Testis (tissue), 3 donors: ENCODE results near the gene SCLY. TPM values are rescaled to one million over a fixed set of nuclear protein-coding genes. Genes with fewer than 3 reads are reported as not detected.

Experiments used
- DNase-seq: peaks from one replicate; pipeline ENCODE4 v3.0.0-alpha.2; 2019
- H3K27ac ChIP-seq, 2 donors: fragments of 200-600 bp; sonication (generic); one replicate each; pipeline ENCODE4 v1.5.1; 2019
- H3K27me3 ChIP-seq: fragments of 200-600 bp; sonication (generic); one replicate; pipeline ENCODE4 v1.5.1; 2019
- H3K36me3 ChIP-seq: fragments of 200-600 bp; sonication (generic); one replicate; pipeline ENCODE4 v1.5.1; 2017; ENCODE audit warnings: low read depth; ENCODE audit errors: missing control alignments
- H3K4me1 ChIP-seq: fragments of 200-600 bp; sonication (generic); one replicate; pipeline ENCODE4 v1.5.1; 2019
- H3K4me3 ChIP-seq, 2 donors: fragments of 200-600 bp; sonication (generic); one replicate each; pipeline ENCODE4 v1.5.1; 2017 to 2019
- H3K9me3 ChIP-seq: fragments of 200-600 bp; sonication (generic); one replicate; pipeline ENCODE4 v1.5.1; 2017
- POLR2A ChIP-seq: fragments of 450-650 bp; IDR thresholded peaks from one replicate; pipeline ENCODE4 v1.6.1; 2017; ENCODE audit warnings: antibody characterized with exemption, mild to moderate bottlenecking, moderate library complexity
- WGBS, 2 donors: methylation state at CpG; one replicate each; pipeline ENCODE4 v1.1.5; 2018; 5-methylcytosine and 5-hydroxymethylcytosine counted together
- intact Hi-C: fragments of 100-400 bp; cut with DNase I; formaldehyde crosslinking; loops from one replicate; pipeline ENCODE4 v1.15.1; 2023; ENCODE audit warnings: low total_unique reads
- polyA plus RNA-seq: library from polyadenylated mRNA; stranded (reverse); fragments of 350-450 nt; fragmentation: Illumina TruSeq; extraction: RNeasy Lipid Tissue Mini Kit (QIAGEN cat#74804); gene quantifications from one replicate; pipeline ENCODE4 v1.2.3, GENCODE V29; 2014; ENCODE audit warnings: low read depth, low replicate concordance; ENCODE audit not compliant: insufficient read depth
- total RNA-seq, 2 donors: library from RNA; depleted of rRNA; stranded (reverse); fragments of >200 nt; gene quantifications; one replicate each; pipeline ENCODE4 v1.2.3, GENCODE V29; 2016
- TF ChIP-seq, protein P1 (sequence below), 3 experiments: fragments of 450-650 bp in 2 of 3; fragments of 200-600 bp in 1 of 3; sonication (generic) in 1 of 3; IDR thresholded peaks; one replicate each; pipeline ENCODE4 v1.5.1; 2016 to 2019; ENCODE audit warnings: antibody characterized with exemption in 3 of 3, mild to moderate bottlenecking in 2 of 3, moderate library complexity in 1 of 3

Gene SCLY
- total and polyA plus RNA-seq, 3 donors from 2014 or later, result 19.6 to 40.2 (median 24.6) TPM

DNA sequence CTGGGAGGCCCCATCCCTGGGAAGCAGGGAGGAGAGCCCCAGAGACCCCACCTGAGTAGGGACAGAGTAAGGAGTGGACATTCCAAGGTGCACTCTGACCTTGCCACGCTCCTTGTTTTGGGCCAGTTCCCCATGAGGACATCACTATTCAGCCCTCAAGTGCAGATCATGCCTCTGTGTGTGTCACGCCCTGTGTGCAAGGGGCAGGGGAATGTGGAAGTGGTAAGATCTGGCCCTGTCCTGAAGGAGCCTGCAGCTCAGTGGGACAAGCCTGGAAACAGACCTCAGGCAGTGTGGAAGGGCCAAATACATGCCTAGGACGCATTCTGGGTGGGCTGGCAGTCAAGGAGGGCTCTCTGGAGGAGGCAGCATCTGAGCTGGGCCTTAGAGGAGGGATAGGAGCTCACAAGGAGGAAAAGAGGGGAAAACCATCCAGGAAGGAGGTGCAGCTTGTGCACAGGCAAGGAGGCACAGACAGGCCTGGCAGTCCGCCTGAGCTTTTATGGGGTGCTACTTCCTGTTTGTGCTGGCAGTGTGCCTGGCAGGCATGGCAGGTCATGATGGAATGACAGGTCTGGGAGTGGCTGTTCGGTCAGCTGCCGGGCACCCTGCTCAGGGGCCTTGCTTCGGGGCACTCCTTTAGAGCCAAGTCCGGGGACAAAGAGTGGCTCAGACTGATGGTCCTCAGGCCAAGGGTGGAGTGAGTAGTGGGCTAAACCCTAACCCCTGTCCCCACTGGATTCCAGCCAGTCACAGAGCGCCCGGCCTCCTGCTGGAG, 80.9 kb downstream of the SCLY start:
- Histone ChIP-seq H3K27ac (no peak overlapping the region), H3K4me1 (no peaks in the 10 kb centered on the region), H3K4me3 (no peak overlapping the region), H3K27me3 (no peaks in the 10 kb centered on the region), H3K36me3 (no peaks in the 10 kb centered on the region), H3K9me3 (no peaks in the 10 kb centered on the region)
- WGBS, 2 donors, result 75 to 77% methylated on average over 7 to 10 of the region's 10 CpGs
- DNase-seq, result no peak
- TF ChIP-seq, protein P1, sequence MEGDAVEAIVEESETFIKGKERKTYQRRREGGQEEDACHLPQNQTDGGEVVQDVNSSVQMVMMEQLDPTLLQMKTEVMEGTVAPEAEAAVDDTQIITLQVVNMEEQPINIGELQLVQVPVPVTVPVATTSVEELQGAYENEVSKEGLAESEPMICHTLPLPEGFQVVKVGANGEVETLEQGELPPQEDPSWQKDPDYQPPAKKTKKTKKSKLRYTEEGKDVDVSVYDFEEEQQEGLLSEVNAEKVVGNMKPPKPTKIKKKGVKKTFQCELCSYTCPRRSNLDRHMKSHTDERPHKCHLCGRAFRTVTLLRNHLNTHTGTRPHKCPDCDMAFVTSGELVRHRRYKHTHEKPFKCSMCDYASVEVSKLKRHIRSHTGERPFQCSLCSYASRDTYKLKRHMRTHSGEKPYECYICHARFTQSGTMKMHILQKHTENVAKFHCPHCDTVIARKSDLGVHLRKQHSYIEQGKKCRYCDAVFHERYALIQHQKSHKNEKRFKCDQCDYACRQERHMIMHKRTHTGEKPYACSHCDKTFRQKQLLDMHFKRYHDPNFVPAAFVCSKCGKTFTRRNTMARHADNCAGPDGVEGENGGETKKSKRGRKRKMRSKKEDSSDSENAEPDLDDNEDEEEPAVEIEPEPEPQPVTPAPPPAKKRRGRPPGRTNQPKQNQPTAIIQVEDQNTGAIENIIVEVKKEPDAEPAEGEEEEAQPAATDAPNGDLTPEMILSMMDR (IDR thresholded peaks at IDR 0.05), result no peak
- TF ChIP-seq POLR2A, result no peak
- intact Hi-C loops, result no loop called here

DNA sequence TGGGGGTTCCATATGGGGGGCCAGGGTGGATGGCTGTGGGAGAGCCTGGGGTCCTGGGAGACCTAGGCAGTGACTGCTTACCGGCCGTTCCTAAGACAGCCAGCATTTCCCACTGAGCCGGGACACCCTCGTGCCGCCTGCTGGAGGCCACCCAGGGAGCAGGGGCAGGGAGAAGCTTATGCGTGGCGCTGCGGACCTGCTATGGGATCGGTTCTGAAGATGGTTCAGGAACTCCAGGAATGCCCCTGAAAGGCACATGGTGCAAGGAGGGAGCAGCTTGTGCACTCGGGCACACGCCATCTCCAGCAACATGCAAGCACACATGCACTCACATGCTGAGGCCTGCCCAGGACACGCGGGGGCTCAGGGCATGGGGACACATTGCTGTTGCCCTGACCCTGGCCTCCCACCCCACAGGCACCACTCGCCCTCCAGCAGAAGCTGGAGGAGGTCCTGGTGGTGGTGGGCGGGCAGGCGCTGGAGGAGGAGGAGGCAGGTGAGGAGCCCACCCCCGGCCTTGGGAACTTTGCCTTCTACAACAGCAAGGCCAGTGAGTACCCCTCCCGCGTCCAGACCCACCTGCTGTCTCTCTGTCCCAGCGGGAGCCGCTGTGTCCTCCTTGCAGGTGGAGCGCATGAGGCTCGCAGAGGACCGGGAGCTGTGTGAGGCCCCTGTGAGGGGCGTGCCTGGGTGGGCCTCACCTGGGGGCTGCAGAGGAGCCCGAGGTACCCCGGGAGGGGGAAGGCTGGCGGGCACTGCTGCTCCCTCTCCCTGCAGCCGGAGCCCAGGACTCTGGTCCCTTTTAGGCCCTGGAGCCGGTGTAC, 81.8 kb downstream of the SCLY start:
- TF ChIP-seq POLR2A, result no peak
- TF ChIP-seq, protein P1 (IDR thresholded peaks at IDR 0.05), result no peak
- Histone ChIP-seq H3K27me3 (no peaks in the 10 kb centered on the region), H3K4me1 (no peaks in the 10 kb centered on the region), H3K4me3 (no peak overlapping the region), H3K9me3 (no peaks in the 10 kb centered on the region), H3K27ac (no peak overlapping the region), H3K36me3 (no peaks in the 10 kb centered on the region)
- WGBS, 2 donors, result 80 to 81% methylated on average over 12 to 30 of the region's 30 CpGs
- intact Hi-C loops, result no loop called here
- DNase-seq, result no peak

DNA sequence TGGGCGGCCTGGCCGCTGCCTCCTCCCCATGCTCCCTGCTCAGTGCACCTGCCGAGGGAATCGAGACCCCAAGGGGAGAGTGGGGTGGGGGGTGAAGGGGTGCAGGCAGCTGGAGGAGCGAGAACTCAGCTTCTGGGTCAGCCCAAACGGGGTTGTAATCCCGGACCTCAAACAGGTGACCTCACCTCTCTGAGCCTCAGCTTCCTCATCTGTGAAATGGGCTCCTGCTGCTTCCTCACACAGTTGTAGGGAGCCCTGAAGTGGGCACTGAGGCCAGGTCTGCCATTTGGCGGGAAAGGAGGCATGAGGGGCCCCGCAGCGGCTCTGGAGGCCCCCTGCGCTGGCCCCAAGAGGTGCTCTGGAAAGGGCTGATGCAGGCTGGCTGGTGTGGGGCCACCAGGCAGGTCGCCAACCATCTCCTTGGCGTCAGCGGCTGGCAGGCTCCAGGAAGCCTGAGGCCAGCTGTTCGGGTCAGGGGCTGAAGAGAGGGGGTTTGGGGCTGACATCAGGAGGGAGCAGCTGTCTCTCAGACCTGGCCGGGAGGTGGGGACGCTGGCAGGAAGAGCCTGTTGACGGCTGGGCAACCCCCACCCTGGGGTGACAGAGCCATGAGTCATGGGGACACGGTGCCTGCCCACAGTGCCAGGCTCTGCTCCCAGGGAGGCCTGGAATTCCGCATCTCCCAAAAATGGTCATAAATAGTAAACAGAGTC, 82.6 kb downstream of the SCLY start:
- TF ChIP-seq POLR2A, result no peak
- TF ChIP-seq, protein P1 (IDR thresholded peaks at IDR 0.05), result no peak
- intact Hi-C loops, result no loop called here
- Histone ChIP-seq H3K27ac (no peak overlapping the region), H3K9me3 (no peaks in the 10 kb centered on the region), H3K36me3 (no peaks in the 10 kb centered on the region), H3K27me3 (no peaks in the 10 kb centered on the region), H3K4me1 (no peaks in the 10 kb centered on the region), H3K4me3 (no peak overlapping the region)
- no peak for DNase-seq
- 81 to 82% methylated on average over 8 to 20 of the region's 20 CpGs for WGBS, 2 donors

DNA sequence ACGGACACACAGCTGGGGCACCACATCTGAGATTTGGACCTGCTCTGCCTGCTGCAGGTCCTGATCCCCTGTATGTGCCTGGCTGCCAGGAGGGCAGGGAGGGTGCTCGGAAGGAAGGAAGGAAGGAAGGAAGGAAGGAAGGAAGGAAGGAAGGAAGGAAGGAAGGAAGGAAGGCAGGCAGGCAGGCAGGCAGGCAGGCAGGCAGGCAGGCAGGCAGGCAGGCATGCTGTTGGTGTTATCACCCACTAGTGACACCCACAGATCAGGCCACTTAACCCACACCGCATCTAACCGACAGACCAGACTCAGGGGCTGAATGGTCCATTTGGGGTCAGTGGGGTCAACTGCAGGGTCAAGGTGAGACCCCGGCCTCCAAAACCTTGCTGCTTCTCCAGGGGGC, 83.5 kb downstream of the SCLY start:
- TF ChIP-seq POLR2A, result no peak
- TF ChIP-seq, protein P1 (IDR thresholded peaks at IDR 0.05), result no peak
- no peaks in the 10 kb centered on the region for H3K36me3 ChIP-seq
- no peak for DNase-seq
- no peaks in the 10 kb centered on the region for H3K4me1 ChIP-seq
- intact Hi-C loops, result no loop called here
- WGBS, 2 donors, result 79 to 82% methylated on average over 4 to 5 of the region's 5 CpGs
- no peak overlapping the region for H3K27ac ChIP-seq
- no peak overlapping the region for H3K4me3 ChIP-seq
- no peaks in the 10 kb centered on the region for H3K9me3 ChIP-seq
- H3K27me3 ChIP-seq, result no peaks in the 10 kb centered on the region
